ENCODE results near the gene SLC25A23. TPM values are rescaled to one million over a fixed set of nuclear protein-coding genes. Genes with fewer than 3 reads are reported as not detected.

The SLC25A23 gene
- total RNA-seq, 8 experiments from 2014 or later = 10.7 to 28.7 (median 15.6) TPM

DNA sequence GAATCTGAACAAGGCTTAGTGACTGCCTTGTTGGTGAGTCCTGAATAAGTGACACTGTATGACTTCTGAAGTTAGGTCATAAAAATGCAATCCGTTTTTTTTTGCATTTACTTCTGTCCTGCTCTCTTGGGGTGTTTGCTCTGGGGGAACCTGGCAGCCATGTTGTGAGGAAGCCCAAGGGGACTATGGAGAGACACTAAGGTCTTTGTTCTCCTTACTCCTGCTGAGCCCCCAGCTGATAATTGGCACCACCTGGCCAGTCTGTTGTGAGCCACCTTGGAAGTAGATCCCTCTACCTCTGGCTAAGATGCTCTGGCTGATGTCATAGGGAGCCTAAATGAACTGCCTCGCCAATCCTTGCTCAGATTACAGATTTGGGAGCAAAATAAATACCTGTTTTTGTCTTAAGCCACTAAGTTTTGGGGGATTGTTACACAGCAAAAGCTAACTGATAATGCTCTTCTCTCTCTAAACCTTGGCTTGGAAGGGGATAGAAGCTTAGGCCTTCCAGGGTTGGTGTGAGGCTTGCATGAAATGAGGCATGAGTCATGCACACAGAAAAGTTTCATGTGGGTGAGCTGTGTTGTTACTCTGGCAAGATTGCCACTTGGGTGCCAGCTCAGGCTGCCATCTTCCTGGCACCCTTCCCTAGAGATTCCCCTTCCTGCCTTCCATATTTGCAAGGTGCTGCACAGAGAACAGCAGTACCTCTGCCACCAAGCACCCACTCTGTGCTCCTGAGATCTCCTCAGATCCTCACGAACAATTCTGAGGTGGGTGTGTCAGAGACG is 32.4 kb upstream of the SLC25A23 start:
- in situ Hi-C loops (cut with MboI; ENCODE audit: low pct_unique_long_range_greater_than_20kb in 2 of 9, low sequenced_read_pairs in 9 of 9, unreplicated experiment in 9 of 9) = no loop called here
- WGBS, 10 experiments = 37 to 77% (median 45%) methylated on average over 1 to 4 of the region's 4 CpGs; no CpG with 5 or more reads in 4 of the 10 experiments
- no peaks in the 10 kb centered on the region for H3K4me1 ChIP-seq (replicated peaks in 1 of 2)
- H3K4me3 ChIP-seq = no peak overlapping the region
- ATAC-seq (replicated peaks in 6 of 8) = no peak
- no peak overlapping the region for H3K27ac ChIP-seq

DNA sequence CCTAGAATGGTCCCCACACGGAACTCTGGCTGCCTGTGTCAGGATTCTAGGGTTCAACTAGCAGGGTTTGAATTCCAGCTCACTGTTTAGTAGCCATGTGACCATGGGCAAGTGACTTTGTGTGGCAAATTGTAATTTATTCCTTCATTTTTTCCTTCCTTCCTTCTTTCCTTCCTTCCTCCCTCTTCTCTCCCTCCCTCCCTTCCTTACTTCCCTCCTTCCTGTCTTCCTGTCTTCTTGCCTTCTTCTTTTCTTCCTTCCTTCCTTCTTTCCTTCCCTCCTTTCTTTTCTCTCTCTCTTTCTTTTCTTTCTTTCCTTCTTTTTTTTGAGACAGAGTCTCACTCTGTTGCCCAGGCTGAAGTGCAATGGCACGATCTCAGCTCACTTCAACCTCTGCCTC is 30.5 kb upstream of the SLC25A23 start:
- Histone ChIP-seq H3K27ac (no peak overlapping the region), H3K4me1 (replicated peaks in 1 of 2) (no peaks in the 10 kb centered on the region), H3K4me3 (no peak overlapping the region)
- in situ Hi-C loops (cut with MboI; ENCODE audit: low pct_unique_long_range_greater_than_20kb in 2 of 9, low sequenced_read_pairs in 9 of 9, unreplicated experiment in 9 of 9) = no loop called here
- WGBS, 10 experiments = 24 to 100% (median 50%) methylated on average over 1 to 2 of the region's 2 CpGs; no CpG with 5 or more reads in 3 of the 10 experiments
- ATAC-seq (replicated peaks in 6 of 8) = no peak

DNA sequence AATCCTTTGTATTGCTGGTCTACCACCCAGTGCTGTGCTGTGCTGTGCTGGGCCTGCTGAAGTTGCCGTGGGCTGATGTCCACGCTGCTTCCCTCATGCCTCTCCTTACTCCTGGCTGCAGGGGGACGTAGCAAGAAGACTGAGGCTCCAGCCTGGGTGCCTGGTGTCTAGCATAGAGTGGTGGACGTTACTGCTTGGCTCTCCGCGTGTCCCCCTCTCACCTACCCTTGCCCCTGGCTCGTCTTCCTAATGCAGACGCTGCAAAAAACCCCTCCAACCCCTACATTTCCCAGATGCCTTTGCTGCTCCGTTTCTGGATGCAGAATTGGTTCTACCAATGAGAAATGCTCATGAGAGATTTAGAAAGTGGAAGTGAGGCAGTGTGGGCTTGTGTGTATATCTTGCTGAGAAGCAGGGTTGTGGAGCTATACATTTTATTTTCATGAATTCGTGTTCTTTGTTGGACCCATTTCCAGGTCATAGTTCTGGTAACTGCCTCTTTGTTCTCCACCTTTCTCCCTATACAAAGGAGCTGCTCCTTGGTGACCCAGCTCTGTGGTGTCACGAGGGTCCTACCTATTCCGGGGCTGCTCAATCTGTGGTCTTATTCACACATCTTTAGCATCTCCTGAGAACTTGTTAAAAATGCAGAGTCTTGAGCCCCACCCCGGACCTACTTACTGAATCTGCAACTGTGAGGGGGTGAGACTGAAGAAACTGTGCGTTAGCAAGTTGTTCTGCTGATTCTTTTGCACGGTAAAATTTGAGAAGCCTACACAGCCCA is 29.9 kb upstream of the SLC25A23 start:
- Histone ChIP-seq H3K4me1 (replicated peaks in 1 of 2) (no peaks in the 10 kb centered on the region), H3K27ac (no peak overlapping the region), H3K4me3 (no peak overlapping the region)
- in situ Hi-C loops (cut with MboI; ENCODE audit: low pct_unique_long_range_greater_than_20kb in 2 of 9, low sequenced_read_pairs in 9 of 9, unreplicated experiment in 9 of 9) = no loop called here
- peak in 3 of 8 experiments; percentile 16 to 43 (median 39) for ATAC-seq (replicated peaks in 6 of 8)
- 0 to 100% (median 36%) methylated on average over 1 to 11 of the region's 15 CpGs; no CpG with 5 or more reads in 2 of the 10 experiments for WGBS, 10 experiments

DNA sequence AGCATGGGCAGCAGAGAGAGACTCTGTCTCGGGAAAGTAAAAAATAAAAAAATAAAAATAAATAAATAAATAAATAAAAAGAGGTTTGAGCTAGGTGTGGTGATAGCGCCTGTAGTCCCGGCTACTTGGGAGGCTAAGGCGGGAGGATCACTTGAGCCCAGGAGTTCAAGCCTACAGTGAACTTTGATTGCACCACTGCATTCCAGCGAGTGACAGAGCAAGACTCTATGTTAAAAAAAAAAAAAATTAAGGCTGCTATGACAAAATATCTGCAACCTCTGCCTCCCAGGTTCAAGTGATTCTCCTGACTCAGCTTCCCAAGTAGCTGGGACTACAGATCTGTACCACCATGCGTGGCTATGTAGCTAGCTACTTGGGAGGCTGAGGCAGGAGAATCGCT is 25.2 kb upstream of the SLC25A23 start:
- H3K4me3 ChIP-seq = no peak overlapping the region
- no peak overlapping the region for H3K27ac ChIP-seq
- no peaks in the 10 kb centered on the region for H3K4me1 ChIP-seq (replicated peaks in 1 of 2)
- WGBS, 10 experiments = 54 to 100% (median 89%) methylated on average over 1 to 6 of the region's 7 CpGs; no CpG with 5 or more reads in 1 of the 10 experiments
- in situ Hi-C loops (cut with MboI; ENCODE audit: low pct_unique_long_range_greater_than_20kb in 2 of 9, low sequenced_read_pairs in 9 of 9, unreplicated experiment in 9 of 9) = no loop called here
- ATAC-seq (replicated peaks in 6 of 8) = no peak

DNA sequence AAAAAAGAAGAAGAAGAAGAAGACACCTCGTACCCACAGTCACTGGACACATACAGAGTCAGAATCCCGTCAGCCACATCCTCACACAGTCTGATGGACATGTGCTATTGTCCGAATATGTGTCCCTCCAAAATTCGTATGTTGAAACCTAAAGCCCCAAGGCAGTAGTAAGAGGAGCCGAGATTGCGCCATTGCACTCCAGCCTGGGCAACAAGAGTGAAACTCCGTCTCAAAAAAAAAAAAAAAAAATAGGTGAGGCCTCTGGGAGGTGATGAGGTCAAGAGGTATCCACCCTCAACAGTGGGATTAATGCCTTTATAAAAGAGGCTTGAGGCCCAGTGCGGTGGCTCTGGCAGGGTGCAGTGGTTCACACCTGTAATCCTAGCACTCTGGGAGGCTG is 24.6 kb upstream of the SLC25A23 start:
- in situ Hi-C loops (cut with MboI; ENCODE audit: low pct_unique_long_range_greater_than_20kb in 2 of 9, low sequenced_read_pairs in 9 of 9, unreplicated experiment in 9 of 9) = no loop called here
- ATAC-seq (replicated peaks in 6 of 8) = peak in 2 of 8 experiments; percentile 20 to 49
- WGBS, 10 experiments = 57 to 100% (median 90%) methylated on average over 1 to 6 of the region's 8 CpGs; no CpG with 5 or more reads in 1 of the 10 experiments

DNA sequence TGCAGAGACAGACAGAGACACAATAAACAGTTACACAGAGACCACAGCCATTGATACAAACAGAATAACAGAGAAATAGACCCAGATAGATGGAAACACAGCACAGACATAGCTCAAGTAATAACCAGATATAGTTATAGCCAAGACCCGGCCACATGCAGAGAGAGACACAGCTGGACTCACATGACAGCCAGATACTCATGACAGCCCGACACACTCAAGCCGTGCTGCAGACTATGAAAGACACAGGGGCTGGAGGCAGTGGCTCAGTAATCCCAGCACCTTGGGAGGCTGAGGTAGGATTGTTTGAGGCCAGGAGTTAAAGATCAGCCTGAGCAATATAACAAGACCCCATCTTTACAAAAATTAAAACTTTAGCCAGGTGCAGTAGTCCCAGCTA is 23.6 kb upstream of the SLC25A23 start:
- no peak overlapping the region for H3K27ac ChIP-seq
- no peak overlapping the region for H3K4me3 ChIP-seq
- ATAC-seq (replicated peaks in 6 of 8) = peak in 1 of 8 experiments; percentile 24
- no peaks in the 10 kb centered on the region for H3K4me1 ChIP-seq (replicated peaks in 1 of 2)
- 0 to 80% (median 67%) methylated on average over 1 to 3 of the region's 3 CpGs; no CpG with 5 or more reads in 5 of the 10 experiments for WGBS, 10 experiments
- in situ Hi-C loops (cut with MboI; ENCODE audit: low pct_unique_long_range_greater_than_20kb in 2 of 9, low sequenced_read_pairs in 9 of 9, unreplicated experiment in 9 of 9) = no loop called here

More for the DNA sequence above, 24.6 kb upstream of the SLC25A23 start:
- Histone ChIP-seq H3K27ac (no peak overlapping the region), H3K4me1 (replicated peaks in 1 of 2) (no peaks in the 10 kb centered on the region), H3K4me3 (no peak overlapping the region)

DNA sequence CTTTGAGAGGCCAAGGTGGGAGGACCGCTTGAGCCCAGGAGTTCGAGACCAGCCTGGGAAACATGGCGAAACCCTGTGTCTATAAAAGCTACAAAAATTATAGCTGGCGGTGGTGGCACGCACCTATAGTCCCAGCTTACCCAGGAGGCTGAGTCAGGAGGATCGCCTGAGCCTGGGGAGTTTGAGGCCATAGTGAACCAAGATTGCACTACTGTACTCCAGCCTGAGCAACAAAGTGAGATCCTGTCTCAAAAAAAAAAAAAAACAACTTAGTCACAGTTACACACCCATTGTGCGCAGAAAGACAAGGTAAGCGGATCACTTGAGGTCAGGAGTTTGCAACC is 22.7 kb upstream of the SLC25A23 start:
- Histone ChIP-seq H3K4me3 (no peak overlapping the region), H3K4me1 (replicated peaks in 1 of 2) (no peaks in the 10 kb centered on the region), H3K27ac (no peak overlapping the region)
- WGBS, 10 experiments = 89 to 100% (median 100%) methylated on average over 1 to 6 of the region's 8 CpGs; no CpG with 5 or more reads in 1 of the 10 experiments
- in situ Hi-C loops (cut with MboI; ENCODE audit: low pct_unique_long_range_greater_than_20kb in 2 of 9, low sequenced_read_pairs in 9 of 9, unreplicated experiment in 9 of 9) = no loop called here
- ATAC-seq (replicated peaks in 6 of 8) = no peak

DNA sequence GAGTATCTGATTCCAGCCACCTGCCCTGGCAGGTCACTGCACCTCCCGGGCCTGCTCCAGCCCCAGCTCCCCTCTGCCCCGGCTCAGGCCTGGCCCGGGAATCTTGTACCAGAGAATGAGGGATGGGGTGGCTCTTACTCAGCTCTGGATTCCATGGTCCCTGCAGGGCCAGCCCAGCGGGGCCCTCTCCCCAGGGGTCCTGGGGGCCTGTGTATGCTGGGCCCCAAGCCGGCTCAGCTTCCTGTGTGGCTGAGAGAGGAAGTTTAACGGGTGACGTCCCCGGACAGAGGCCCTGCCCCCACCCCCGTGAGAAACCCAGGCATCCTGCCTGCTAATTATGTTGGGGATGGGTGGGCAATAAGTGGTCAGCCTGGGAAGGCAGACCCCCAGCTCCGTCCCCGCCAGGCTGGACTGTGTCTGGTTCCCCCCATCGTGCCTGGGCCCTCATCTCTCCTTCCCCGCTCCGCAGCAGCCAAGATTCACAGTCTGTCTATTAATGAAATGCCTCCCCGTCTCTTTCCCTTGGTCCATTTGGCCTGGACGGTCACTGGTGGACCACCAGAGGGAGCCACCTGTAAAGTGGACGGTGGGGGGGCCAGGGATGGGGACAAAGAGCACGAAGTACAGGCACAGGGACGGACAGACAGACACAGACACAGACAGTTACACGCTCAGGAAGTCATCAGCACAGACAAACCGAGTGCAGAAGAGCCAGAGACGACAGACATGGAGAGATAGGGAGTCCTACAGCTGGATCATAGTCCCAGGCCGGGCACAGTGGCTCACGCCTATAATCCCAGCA is 22.1 kb upstream of the SLC25A23 start, which contains the start of gene DENND1C:
Gene DENND1C (minus strand): TSS at position 247 of the 802 bp plus-strand sequence. CDS start 92 bp downstream, at position 155.
- in situ Hi-C loops (cut with MboI; ENCODE audit: low pct_unique_long_range_greater_than_20kb in 2 of 9, low sequenced_read_pairs in 9 of 9, unreplicated experiment in 9 of 9) = no loop called here
- Histone ChIP-seq H3K27ac (no peak within 1 kb of the TSS), H3K4me3 (no peak within 1 kb of the TSS), H3K4me1 (replicated peaks in 1 of 2) (no peaks in the 10 kb centered on the region)
- WGBS, 10 experiments = 0 to 100% (median 20%) methylated on average over 1 to 8 of the region's 24 CpGs; no CpG with 5 or more reads in 4 of the 10 experiments
- ATAC-seq (replicated peaks in 6 of 8) = peak; percentile 37 to 89 (median 56)

DNA sequence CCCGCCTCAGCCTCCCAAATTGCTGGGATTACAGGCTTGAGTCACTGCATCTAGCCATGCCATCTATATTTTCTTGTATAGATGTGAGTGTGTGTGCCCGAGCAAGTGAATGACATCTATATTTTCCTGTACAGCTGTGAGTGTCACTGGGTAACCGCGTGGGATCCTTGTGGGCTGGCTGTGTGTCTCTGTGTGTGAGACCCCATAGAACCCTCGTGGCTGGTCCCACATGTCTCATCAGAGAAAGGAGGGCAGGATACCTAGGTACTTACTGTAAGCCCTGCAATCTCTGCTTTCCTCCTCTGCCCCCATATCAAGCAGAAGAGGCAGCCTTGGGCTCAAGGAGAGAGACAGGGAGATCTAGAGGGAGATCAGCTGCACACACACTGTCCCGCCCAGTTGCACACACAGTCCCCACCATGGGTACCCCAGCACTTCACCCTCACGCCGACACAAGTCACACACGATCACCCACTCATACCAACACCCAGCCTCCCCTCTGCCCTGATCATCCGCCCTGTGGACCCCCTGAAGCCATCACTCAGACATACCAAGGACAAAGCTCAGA is 21.3 kb upstream of the SLC25A23 start:
- 60 to 89% (median 69%) methylated on average over 1 to 4 of the region's 10 CpGs; no CpG with 5 or more reads in 2 of the 10 experiments for WGBS, 10 experiments
- Histone ChIP-seq H3K4me1 (replicated peaks in 1 of 2) (no peaks in the 10 kb centered on the region), H3K27ac (no peak overlapping the region), H3K4me3 (no peak overlapping the region)
- in situ Hi-C loops (cut with MboI; ENCODE audit: low pct_unique_long_range_greater_than_20kb in 2 of 9, low sequenced_read_pairs in 9 of 9, unreplicated experiment in 9 of 9) = no loop called here
- ATAC-seq (replicated peaks in 6 of 8) = no peak

DNA sequence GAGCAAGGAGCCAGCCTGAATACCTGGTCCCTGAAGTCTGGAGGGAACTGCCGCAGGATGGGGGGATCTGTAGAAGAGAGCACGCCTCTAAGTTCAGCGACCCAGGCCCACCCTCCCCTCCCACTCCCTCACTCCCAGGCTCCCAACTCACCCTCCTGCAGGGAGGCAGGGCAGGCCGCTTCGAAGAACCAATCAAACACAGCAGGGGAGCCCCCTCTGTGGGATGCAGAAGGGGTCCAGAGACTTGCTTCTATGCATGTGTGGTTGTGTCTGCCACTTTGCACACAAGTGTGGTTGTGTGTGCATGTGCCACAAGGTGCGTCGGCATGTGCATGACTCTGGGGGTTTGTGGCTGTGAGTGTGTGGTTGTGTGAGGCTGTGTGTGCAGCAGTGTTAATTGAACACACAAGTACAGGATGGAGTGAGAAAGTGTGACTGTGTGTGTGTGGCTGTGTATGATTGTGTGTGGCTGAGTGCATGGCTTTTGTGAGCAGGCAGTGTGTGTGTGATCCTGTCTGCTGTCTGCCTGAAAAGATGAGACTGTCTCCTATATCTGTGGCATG is 20.3 kb upstream of the SLC25A23 start:
- H3K4me3 ChIP-seq = no peak overlapping the region
- in situ Hi-C loops (cut with MboI; ENCODE audit: low pct_unique_long_range_greater_than_20kb in 2 of 9, low sequenced_read_pairs in 9 of 9, unreplicated experiment in 9 of 9) = no loop called here
- no peak for ATAC-seq (replicated peaks in 6 of 8)
- no peaks in the 10 kb centered on the region for H3K4me1 ChIP-seq (replicated peaks in 1 of 2)
- 20% methylated on average over 1 of the region's 7 CpGs; no CpG with 5 or more reads in 9 of the 10 experiments for WGBS, 10 experiments
- no peak overlapping the region for H3K27ac ChIP-seq

DNA sequence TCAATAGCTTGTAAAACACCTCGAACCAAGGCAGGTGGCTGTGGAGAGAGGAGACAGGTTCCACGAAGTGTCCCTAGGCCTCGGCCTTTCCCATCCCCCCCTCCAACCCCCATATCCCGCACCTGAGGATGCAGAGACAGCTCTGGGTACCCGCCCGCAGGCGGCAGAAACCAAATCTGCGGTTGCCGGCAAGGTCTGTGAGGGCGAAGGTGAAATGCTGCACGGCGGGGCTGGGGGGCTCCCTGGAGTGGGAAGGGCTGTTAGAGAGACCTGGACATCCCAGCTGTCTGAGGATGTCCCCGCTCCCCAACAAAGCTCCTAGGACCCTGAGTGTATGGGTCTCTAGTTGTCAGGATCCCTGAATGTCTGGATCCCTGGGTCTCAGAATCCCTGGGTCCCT is 19.2 kb upstream of the SLC25A23 start:
- Histone ChIP-seq H3K4me3 (no peak overlapping the region), H3K27ac (no peak overlapping the region), H3K4me1 (replicated peaks in 1 of 2) (no peaks in the 10 kb centered on the region)
- in situ Hi-C loops (cut with MboI; ENCODE audit: low pct_unique_long_range_greater_than_20kb in 2 of 9, low sequenced_read_pairs in 9 of 9, unreplicated experiment in 9 of 9) = no loop called here
- no peak for ATAC-seq (replicated peaks in 6 of 8)
- 83 to 100% (median 93%) methylated on average over 1 to 4 of the region's 13 CpGs; no CpG with 5 or more reads in 7 of the 10 experiments for WGBS, 10 experiments

DNA sequence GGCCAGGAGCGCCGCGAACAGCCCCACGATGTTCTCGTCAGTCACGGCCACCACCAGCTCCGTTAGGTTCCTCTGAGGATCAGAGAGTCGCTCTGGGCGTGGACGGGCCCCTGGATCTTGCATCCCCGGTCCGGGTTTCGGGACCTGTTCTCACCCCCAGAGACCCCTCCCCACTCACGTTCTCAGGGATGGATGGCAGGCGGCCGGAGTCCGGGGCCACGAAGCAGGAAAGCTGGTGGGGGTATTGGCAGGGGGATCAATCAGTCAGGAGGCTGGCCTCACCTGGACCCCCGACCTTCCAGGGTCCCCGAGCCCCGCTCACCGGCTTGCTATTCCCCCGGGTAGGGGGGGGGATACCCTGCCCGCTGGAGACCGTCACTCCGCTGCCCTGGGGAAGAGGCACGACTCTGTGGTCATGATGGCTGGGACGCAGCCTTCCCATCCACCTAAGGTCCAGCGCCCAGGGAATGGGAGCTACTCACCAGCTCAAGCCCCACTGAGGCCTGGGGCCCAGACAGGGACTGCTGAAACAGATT is 17.4 kb upstream of the SLC25A23 start:
- H3K27ac ChIP-seq = no peak overlapping the region
- peak overlapping the region; percentile 26 to 55 (median 39) for H3K4me3 ChIP-seq
- no peak for ATAC-seq (replicated peaks in 6 of 8)
- no peaks in the 10 kb centered on the region for H3K4me1 ChIP-seq (replicated peaks in 1 of 2)
- in situ Hi-C loops (cut with MboI; ENCODE audit: low pct_unique_long_range_greater_than_20kb in 2 of 9, low sequenced_read_pairs in 9 of 9, unreplicated experiment in 9 of 9) = no loop called here
- 20% methylated on average over 1 of the region's 29 CpGs; no CpG with 5 or more reads in 9 of the 10 experiments for WGBS, 10 experiments
